ENCODE data around the gene KCNN2.

KCNN2 gene

GRCh38 chr5:114355086-114355830 lies 6.6 kb upstream of the KCNN2 start:
- H3K4me3 Mint-ChIP-seq, result no peak overlapping the region
- DNase-seq (ENCODE audit: low spot score in 2 of 2) (no peak), ATAC-seq (no peak)
- no peaks in the 10 kb centered on the region for H3K36me3 Mint-ChIP-seq
- no peak overlapping the region for H3K27ac Mint-ChIP-seq
- H3K4me1 Mint-ChIP-seq, result no peaks in the 10 kb centered on the region
- peaks cover 8% of the 10 kb centered on the region for H3K9me3 Mint-ChIP-seq

DNA sequence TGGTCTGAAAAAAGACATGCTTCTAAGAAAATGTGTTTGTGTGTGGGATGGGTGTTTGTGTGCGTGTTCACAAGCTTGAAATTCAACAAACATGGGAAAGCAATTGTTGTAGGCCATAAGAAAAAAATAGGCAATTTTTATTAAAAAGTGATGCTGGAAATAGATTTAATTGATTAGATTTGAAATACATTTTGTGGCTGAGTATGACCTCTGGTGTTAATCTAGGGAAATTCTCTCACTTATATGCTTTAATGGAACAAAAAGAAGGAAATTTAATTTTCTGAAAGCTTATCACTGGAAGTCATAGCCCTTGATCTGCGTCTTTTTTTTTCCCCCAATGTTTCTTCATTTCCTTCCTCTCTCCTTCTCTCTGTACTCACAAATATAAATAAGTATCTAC lies 3.5 kb upstream of the KCNN2 start:
- no peak overlapping the region for H3K27ac Mint-ChIP-seq
- no peak overlapping the region for H3K4me3 Mint-ChIP-seq
- ATAC-seq, result no peak
- H3K9me3 Mint-ChIP-seq, result peaks cover 5% of the 10 kb centered on the region
- no peaks in the 10 kb centered on the region for H3K36me3 Mint-ChIP-seq
- no peak for DNase-seq (ENCODE audit: low spot score in 2 of 2)
- peaks cover under 1% of the 10 kb centered on the region for H3K4me1 Mint-ChIP-seq

- H3K9me3 Mint-ChIP-seq, result no peaks in the 10 kb centered on the region
- no peak overlapping the region for H3K27ac Mint-ChIP-seq
- H3K4me3 Mint-ChIP-seq, result no peak overlapping the region
- peaks cover 5% of the 10 kb centered on the region for H3K4me1 Mint-ChIP-seq
- H3K36me3 Mint-ChIP-seq, result no peaks in the 10 kb centered on the region
- no peak for ATAC-seq
- DNase-seq (ENCODE audit: low spot score in 2 of 2), result no peak
These were observed 1.5 kb upstream of the KCNN2 start for GRCh38 chr5:114360357-114360756.

GRCh38 chr5:114360816-114361723 lies 800 bp upstream of the KCNN2 start:
- ATAC-seq, result peak; percentile 24
- no peak for DNase-seq (ENCODE audit: low spot score in 2 of 2)
- no peak overlapping the region for H3K27ac Mint-ChIP-seq
- H3K4me3 Mint-ChIP-seq, result no peak overlapping the region
- H3K4me1 Mint-ChIP-seq, result peaks cover 5% of the 10 kb centered on the region
- no peaks in the 10 kb centered on the region for H3K9me3 Mint-ChIP-seq
- H3K36me3 Mint-ChIP-seq, result no peaks in the 10 kb centered on the region

GRCh38 chr5:114362197-114362976 lies 517 bp downstream of the KCNN2 start:
- Mint-ChIP-seq H3K4me3 (no peak overlapping the region), H3K4me1 (peaks cover 5% of the 10 kb centered on the region), H3K27ac (no peak overlapping the region), H3K36me3 (no peaks in the 10 kb centered on the region), H3K9me3 (peaks cover 3% of the 10 kb centered on the region)
- peak; percentile 21 for ATAC-seq
- no peak for DNase-seq (ENCODE audit: low spot score in 2 of 2)

- peaks cover 5% of the 10 kb centered on the region for H3K4me1 Mint-ChIP-seq
- no peaks in the 10 kb centered on the region for H3K36me3 Mint-ChIP-seq
- DNase-seq (ENCODE audit: low spot score in 2 of 2) (no peak), ATAC-seq (no peak)
- no peak overlapping the region for H3K27ac Mint-ChIP-seq
- peaks cover 3% of the 10 kb centered on the region for H3K9me3 Mint-ChIP-seq
- H3K4me3 Mint-ChIP-seq, result no peak overlapping the region
These were observed 1.3 kb downstream of the KCNN2 start for GRCh38 chr5:114362977-114363761.

- peaks cover 5% of the 10 kb centered on the region for H3K4me1 Mint-ChIP-seq
- H3K9me3 Mint-ChIP-seq, result peaks cover 3% of the 10 kb centered on the region
- no peaks in the 10 kb centered on the region for H3K36me3 Mint-ChIP-seq
These were observed 2.0 kb downstream of the KCNN2 start for GRCh38 chr5:114363837-114364236.

GRCh38 chr5:114367029-114367428 lies 5.2 kb downstream of the KCNN2 start:
- no peak for DNase-seq (ENCODE audit: low spot score in 2 of 2)
- Mint-ChIP-seq H3K27ac (no peak overlapping the region), H3K9me3 (peaks cover 6% of the 10 kb centered on the region), H3K4me3 (no peak overlapping the region), H3K36me3 (no peaks in the 10 kb centered on the region), H3K4me1 (peaks cover 5% of the 10 kb centered on the region)
- ATAC-seq, result no peak

More at GRCh38 chr5:114363837-114364236, 2.0 kb downstream of the KCNN2 start:
- ATAC-seq, result no peak
- DNase-seq (ENCODE audit: low spot score in 2 of 2), result no peak
- Mint-ChIP-seq H3K4me3 (no peak overlapping the region), H3K27ac (no peak overlapping the region)

DNA sequence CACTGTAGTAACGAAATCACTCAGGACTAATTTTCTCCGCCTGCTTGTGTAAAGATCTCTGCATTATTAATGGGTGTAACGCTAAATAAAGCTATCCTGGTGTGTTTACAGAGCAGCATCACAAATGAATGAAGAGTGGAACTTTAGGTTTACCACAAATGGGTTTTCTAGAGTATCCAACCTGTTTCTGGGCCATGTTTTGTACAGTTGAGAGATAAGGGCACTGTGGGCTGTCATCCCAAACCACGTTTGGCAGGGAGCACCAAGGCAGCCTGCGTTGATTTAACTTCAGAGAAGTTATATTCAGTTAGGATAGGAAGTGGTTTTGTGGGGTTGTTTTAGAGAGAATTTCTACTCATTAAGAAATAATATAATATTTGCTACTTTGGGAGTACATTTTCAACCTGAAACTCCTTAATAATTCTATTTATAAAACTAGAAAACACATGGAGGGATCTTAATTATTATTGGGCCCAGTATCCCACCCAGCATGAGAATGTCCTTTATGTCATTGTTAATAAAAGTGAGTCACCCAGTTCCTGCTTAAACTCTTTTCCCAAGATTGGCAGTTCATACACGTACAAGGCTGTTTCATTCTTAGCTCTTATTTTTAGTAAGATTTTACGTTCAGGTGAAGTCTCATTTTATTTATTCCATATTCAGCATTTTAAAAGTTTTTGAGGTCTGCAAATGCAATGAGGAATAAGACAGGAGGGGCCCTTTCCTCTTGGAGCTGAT lies 8.0 kb downstream of the KCNN2 start:
- H3K27ac Mint-ChIP-seq, result no peak overlapping the region
- no peak for DNase-seq (ENCODE audit: low spot score in 2 of 2)
- no peak overlapping the region for H3K4me3 Mint-ChIP-seq
- peaks cover 6% of the 10 kb centered on the region for H3K9me3 Mint-ChIP-seq
- H3K4me1 Mint-ChIP-seq, result no peaks in the 10 kb centered on the region
- H3K36me3 Mint-ChIP-seq, result no peaks in the 10 kb centered on the region
- no peak for ATAC-seq

DNA sequence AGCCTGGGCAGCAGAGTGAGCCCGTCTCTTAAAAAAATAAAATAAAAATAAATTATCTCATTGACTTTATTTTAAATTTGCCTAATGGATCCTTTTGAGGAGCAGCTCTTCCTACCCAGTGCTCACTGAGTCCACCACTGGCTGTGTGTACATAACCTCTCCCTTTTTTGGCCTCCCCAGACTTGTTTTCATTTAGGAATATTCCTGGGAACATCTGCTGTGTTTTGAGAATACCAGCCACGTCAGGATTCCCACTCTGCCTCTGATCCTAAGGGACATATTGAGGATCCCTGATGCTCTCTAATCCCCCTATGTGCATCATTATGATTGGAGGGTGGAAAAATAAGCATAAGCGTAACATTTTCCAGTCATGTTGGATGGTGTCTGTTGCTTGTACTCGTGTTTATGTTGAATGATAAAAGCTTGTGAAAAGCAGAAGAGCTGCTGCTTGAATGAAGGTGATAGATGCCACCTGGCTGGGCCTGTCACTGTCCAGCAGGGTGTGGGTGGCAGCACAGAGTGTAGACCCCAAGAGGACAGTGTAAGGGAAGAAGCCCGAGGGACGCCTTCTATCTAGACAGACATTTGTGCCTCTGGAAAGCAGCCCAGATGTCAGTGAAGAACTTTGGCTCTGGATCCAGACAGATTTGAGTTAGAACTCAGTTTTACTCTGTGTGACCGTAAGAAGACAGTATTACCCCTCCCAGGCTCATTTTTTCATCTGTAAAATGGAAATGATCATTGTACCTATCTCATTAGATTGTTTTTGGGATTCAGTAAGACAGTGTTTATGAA lies 15.4 kb downstream of the KCNN2 start:
- no peaks in the 10 kb centered on the region for H3K9me3 Mint-ChIP-seq
- no peak overlapping the region for H3K4me3 Mint-ChIP-seq
- H3K36me3 Mint-ChIP-seq, result no peaks in the 10 kb centered on the region
- DNase-seq (ENCODE audit: low spot score in 2 of 2) (no peak), ATAC-seq (no peak)
- H3K4me1 Mint-ChIP-seq, result no peaks in the 10 kb centered on the region
- H3K27ac Mint-ChIP-seq, result no peak overlapping the region

DNA sequence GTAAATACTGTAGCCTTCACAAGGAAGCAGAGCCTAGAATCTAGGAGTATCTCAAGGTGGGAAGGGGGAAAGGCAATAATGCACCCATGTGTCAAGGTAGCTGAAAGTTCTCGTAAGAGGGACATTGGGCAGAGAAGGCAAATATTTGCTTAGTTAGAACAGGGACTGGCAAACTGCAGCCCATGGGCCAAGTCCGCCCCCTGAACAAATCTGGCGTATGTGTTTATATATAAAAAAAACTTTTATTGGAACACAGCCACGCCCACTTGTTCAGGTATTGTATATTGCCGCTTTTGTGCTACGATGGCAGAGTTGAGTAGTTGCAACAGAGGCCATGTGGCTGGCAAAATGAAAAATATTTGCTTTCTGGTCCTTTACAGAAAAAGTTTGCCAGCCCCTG lies 16.1 kb downstream of the KCNN2 start:
- Mint-ChIP-seq H3K4me3 (no peak overlapping the region), H3K4me1 (no peaks in the 10 kb centered on the region), H3K36me3 (no peaks in the 10 kb centered on the region), H3K9me3 (no peaks in the 10 kb centered on the region), H3K27ac (no peak overlapping the region)
- ATAC-seq (no peak), DNase-seq (ENCODE audit: low spot score in 2 of 2) (no peak)

DNA sequence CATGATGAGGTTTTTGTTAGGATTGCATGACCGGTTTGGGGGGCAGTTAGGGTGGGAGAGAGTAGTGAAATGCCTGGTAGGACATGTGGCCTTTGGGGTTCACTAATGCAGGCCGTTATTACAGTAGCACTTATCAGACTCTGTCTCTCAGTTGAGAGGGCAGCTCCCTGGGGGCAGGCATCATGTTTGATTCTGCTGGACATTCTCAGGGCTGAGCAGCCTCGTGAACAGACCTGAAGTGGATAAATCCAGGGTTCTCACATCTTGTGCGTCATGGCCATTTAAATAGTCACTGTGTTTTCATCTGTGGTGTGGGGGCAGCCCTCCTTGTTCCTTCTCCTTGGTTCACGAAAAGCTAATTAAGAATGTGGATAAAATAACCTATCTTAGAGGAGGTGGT lies 18.9 kb downstream of the KCNN2 start:
- Mint-ChIP-seq H3K4me3 (no peak overlapping the region), H3K9me3 (no peaks in the 10 kb centered on the region), H3K27ac (no peak overlapping the region), H3K4me1 (no peaks in the 10 kb centered on the region), H3K36me3 (no peaks in the 10 kb centered on the region)
- DNase-seq (ENCODE audit: low spot score in 2 of 2) (no peak), ATAC-seq (no peak)

DNA sequence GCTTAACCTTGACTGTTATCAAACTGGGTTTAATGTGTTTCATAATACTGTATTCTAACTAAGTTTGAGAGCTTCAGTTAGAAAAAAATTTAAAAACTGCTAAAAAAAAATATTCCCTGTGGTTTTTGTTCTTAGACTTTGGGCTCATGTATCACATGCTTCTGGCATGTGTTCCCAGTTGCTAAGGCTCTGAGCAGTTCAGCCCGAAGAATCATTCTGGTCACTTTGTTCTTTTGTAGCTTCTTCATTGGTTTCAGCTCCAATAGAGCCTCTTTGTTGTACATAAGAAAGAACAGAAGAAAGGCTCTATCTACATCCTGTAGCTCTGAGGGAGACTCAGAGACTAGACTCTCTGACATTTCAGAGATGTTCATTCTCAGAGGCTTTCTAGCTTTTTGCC lies 25.6 kb downstream of the KCNN2 start:
- Mint-ChIP-seq H3K4me3 (no peak overlapping the region), H3K36me3 (no peaks in the 10 kb centered on the region), H3K27ac (no peak overlapping the region), H3K4me1 (no peaks in the 10 kb centered on the region), H3K9me3 (no peaks in the 10 kb centered on the region)
- DNase-seq (ENCODE audit: low spot score in 2 of 2) (no peak), ATAC-seq (no peak)

- Mint-ChIP-seq H3K36me3 (no peaks in the 10 kb centered on the region), H3K4me1 (no peaks in the 10 kb centered on the region), H3K4me3 (no peak overlapping the region), H3K27ac (no peak overlapping the region), H3K9me3 (no peaks in the 10 kb centered on the region)
- ATAC-seq, result no peak
- DNase-seq (ENCODE audit: low spot score in 2 of 2), result no peak
These were observed 28.6 kb downstream of the KCNN2 start for GRCh38 chr5:114390431-114390830.
